GM18870 (cell line): ENCODE data around the gene FRRS1L.
A peak's percentile ranks its signal among the peaks of the same experiment; 100 is the strongest.

Experiments used
- ATAC-seq: cut with Tn5 transposase; IDR thresholded peaks from one replicate; pipeline ENCODE4 v1.9.1; 2021; ENCODE audit warnings: moderate library complexity; ENCODE audit not compliant: unreplicated experiment

Gene FRRS1L

GRCh38 chr9:109176963-109177362 is 9.9 kb upstream of the FRRS1L start:
- ATAC-seq, result no peak

DNA sequence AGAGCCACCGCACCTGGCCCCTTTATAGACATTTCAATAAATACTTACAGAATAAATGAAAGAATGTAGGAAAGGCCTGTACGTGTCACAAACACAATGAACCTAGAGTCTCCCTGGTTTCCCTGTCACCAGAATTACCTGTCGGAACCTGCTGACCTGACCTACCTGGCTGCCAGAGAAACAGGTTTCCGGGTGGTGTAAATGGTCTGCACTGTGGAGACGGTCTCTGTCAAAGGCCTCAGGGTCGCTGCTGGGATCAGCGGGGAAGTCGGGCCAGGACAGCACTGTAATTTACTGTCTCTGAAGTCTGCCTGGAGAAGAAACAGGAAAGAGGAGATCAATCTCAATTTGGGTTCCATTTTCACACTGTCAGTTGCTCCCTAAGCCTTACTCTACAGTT is 9.3 kb upstream of the FRRS1L start:
- ATAC-seq, result no peak

- no peak for ATAC-seq
Observed at GRCh38 chr9:109172935-109173334, 5.9 kb upstream of the FRRS1L start.

DNA sequence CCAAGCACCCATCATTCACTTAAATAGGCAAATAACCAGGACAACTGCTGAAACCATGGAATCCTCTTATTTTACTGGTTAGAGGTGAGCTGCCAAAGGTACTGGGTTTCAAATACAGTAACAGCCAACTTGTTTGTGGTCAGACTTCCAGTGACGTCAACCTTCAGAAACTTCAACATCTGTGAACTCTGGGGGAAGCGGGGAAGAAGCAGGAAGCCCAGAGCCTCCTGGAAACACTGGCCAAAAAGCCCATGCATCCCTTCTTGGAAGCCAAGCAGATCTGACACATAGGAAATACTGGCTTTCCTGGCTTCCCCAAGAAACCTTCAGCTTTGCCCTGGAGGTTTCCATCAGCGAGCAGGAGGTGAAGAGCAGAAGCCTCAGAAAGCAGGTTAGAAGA is 4.9 kb upstream of the FRRS1L start:
- no peak for ATAC-seq

GRCh38 chr9:109168170-109168569 is 1.1 kb upstream of the FRRS1L start:
- ATAC-seq, result no peak

- no peak for ATAC-seq
Observed at GRCh38 chr9:109167716-109168115, 667 bp upstream of the FRRS1L start.

DNA sequence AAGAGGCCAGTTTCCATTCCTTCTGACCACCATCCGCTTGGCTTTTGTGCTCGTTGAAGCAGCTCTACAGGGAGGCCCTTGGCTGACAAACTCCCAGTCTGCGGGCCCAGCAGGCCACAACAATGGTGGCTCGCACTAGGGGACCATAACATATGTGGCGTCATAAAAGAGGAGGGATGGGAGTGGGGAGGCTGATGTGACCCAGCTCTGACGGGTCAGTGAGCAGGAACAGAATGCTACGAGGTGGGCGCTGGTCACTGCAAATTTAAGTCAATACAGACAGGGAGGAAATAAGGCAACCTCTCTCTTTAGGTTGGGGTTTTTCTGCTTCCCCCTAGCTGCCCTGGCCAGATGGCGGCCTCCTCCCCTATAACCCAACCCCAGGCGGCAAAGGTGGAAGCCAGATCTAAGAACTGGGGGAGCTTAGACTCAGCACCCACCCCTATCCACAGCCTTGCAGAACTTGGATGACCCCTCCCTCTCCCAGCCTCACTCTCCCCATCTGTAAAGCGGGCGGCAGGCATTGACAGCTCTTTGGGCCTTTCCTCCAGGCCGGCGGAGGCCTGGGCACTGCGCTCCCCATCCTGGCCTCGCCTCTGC is 778 bp downstream of the FRRS1L start:
- ATAC-seq, result no peak

DNA sequence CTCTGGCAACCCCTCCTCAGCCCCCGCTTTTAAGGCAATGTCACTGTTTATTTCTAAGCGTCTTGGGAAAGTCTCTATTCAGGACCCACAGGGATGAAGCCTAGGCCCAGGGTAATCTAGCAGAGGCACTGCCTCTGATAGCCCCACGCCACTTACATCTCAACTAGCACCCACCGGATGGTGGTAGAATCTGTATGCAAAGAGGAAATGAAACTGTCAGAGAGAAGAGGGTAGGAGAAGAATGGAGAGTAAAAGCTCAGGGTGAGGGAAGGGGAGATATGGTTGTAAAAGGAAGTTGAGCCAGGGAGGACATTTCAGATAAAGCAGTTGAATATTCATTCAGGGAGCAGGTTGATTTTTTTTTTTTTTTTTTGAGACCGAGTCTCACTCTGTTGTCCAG is 3.0 kb downstream of the FRRS1L start:
- ATAC-seq, result peak; percentile 72

DNA sequence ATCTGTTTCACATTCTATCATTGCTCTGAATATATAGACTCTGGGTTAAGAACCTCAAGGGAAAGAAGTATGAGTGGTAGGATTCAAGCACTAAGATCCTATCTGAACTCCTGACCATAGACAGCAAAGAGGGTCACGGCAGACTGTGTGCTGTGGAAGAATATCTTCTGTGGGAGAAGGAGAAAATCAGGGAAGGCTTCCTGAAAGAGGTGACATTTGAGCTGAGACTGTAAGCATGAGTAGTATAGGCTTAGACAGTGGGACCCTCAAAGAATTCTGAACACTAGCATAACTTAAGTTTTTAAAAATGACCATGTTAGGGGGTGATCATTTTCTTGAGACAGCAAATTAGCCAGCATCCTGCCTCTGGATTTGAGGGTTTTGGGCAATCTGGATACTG is 3.9 kb downstream of the FRRS1L start:
- no peak for ATAC-seq

GRCh38 chr9:109162677-109163076 is 4.4 kb downstream of the FRRS1L start:
- ATAC-seq, result no peak

DNA sequence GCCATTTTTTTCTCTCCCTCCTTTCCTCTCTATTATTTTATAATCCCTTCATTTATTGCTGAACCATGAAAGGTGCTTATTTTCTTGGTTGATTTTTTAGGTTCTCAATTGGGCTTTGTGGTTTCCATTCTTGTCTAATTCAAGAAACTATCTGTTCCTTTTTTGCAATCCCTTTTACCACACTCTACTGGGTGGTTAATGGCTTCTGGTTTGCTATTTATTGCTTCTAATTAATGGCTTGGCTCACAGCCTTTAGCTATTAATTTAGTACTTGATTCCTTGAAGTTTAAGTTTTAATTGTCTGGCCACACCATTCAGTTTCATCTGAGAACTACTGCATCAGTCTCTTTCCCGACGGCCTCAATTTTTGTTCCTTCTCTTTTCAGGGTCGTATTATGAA is 5.6 kb downstream of the FRRS1L start:
- ATAC-seq, result no peak

- no peak for ATAC-seq
Observed at GRCh38 chr9:109159583-109159982, 7.5 kb downstream of the FRRS1L start.

DNA sequence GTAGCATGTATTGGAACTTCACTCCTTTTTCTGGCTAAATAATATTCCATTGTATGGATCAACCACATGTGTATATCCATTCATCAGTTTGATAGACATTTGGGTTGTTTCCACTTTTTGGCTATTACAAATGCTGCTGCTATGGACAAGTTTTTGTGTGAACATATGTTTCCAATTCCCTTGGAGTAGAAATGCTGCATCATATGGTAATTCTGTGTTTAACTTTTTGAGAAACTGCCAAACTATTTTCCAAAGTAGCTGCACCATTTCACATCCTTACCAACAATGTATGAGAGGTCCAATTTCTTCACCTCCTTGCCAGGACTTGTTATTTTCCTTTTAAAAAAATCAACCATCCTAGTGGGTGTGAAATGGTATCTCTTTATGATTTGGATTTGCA is 8.4 kb downstream of the FRRS1L start:
- ATAC-seq, result no peak

- no peak for ATAC-seq
Observed at GRCh38 chr9:109156708-109157107, 10.3 kb downstream of the FRRS1L start.

DNA sequence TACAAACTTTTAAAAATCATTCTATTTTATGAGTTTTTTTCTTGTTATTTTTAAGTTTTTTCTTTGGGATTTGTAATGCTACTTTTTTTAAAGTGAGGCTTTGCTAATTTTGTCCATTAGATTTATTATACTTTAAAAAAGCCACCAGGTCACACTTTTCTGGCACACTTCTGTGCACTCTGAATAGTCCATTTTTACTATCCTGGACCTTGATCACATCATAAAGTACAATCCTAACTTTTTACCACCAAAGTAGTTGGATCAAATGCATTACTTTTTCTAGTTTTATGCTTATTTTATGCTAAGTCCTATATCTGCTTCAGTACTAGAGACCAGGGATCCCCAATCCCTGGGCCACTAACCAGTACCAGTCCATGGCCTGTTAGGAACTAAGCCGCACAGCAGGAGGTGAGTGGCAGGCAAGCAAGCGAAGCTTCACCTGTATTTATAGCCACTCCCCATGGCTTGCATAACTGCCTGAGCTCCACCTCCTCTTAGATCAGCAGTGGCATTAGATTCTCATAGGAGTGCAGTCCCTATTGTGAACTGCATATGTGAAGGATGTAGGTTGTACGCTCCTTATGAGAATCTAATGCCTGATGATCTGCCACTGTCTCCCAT is 16.0 kb downstream of the FRRS1L start:
- no peak for ATAC-seq

- no peak for ATAC-seq
Observed at GRCh38 chr9:109149722-109150121, 17.3 kb downstream of the FRRS1L start.

DNA sequence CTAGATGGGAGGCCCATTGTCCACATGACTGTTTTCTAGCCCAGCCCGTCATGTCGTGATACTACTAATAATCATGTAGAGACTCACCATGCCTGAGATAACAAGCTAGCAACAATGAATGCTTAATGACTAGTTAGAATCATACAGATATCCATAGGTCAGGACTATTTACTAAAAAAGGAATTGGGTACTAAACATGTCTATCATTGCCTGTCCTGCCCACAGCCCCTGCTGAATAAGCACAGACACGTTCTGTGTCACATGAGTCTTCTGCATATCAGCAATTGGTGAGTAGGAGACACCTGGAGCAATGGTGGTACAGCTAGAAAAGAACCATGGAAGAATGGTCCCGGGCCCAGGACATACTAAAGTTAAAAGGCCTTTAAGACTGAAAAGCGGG is 18.0 kb downstream of the FRRS1L start:
- no peak for ATAC-seq

- ATAC-seq, result no peak
Observed at GRCh38 chr9:109145051-109145450, 22.0 kb downstream of the FRRS1L start.

DNA sequence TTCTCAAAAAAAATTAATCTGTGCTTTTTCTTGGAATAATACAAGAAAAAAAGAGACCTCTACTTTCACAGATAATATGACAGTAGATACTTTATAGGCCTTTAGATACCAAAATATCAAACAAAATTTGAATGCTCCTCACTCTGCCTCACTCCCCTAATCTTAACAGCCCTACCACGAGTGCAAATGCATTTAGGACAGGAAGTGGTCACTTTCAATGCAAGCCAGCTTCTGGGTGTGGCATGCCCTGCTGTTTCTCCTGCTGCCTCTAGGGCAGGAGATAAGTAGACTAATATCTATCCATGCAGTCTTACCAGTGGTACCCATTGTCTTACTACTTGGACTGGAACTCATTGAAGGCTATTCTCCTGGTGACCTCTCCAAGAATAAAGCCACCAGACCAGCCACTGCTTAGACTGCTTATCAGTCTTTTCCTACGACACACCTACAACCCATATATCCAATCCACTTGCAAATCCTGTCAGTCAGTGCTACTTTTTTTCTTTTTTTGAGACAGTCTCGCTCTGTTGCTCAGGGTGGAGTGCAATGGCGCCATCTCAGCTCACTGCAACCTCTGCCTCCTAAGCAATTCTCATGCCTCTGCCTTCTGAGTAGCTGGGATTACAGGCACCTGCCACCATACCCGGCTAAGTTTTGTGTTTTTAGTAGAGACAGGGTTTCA is 23.0 kb downstream of the FRRS1L start:
- peak; percentile 97 for ATAC-seq

- ATAC-seq, result no peak
Observed at GRCh38 chr9:109141375-109141774, 25.7 kb downstream of the FRRS1L start.

- ATAC-seq, result no peak
Observed at GRCh38 chr9:109139851-109140250, 27.2 kb downstream of the FRRS1L start.

- no peak for ATAC-seq
Observed at GRCh38 chr9:109138421-109138820, 28.6 kb downstream of the FRRS1L start.

- ATAC-seq, result no peak
Observed at GRCh38 chr9:109134167-109134578, 32.9 kb downstream of the FRRS1L start.
